ENCODE measurements around the gene HINFP.

Gene HINFP

GRCh38 chr11:119121008-119121810 lies at the start of gene HINFP:
HINFP (plus strand) TSS chr11:119121580; CDS start chr11:119126945, 5,365 bp downstream.
- TF ChIP-seq EP300 (IDR thresholded peaks at IDR 0.05; ENCODE audit: borderline replicate concordance) (no peak), EGR1 (IDR thresholded peaks at IDR 0.05) (peak; percentile 86), MAX (IDR thresholded peaks at IDR 0.05) (peak; percentile 97), CREB1 (IDR thresholded peaks at IDR 0.05; ENCODE audit: low read depth) (0 out of 2 replicates have a peak, but pooled peaks have one; percentile 20), CEBPB (IDR thresholded peaks at IDR 0.05) (no peak), RAD21 (IDR thresholded peaks at IDR 0.05; ENCODE audit: low read depth) (no peak), TAF1 (IDR thresholded peaks at IDR 0.05; ENCODE audit: low read depth) (peak; percentile 62), TEAD4 (IDR thresholded peaks at IDR 0.05) (no peak), USF1 (IDR thresholded peaks at IDR 0.05) (peak; percentile 97), REST (IDR thresholded peaks at IDR 0.05; ENCODE audit: low read depth) (no peak)

- TF ChIP-seq REST (IDR thresholded peaks at IDR 0.05; ENCODE audit: low read depth): no peak
- no peak for TF ChIP-seq RAD21 (IDR thresholded peaks at IDR 0.05; ENCODE audit: low read depth)
- TF ChIP-seq TCF12 (IDR thresholded peaks at IDR 0.05; ENCODE audit: low read depth): no peak
- TF ChIP-seq EGR1 (IDR thresholded peaks at IDR 0.05): no peak
- TF ChIP-seq CREB1 (IDR thresholded peaks at IDR 0.05; ENCODE audit: low read depth): no peak
Observed at GRCh38 chr11:119077839-119078238, 43.5 kb upstream of the HINFP start.

GRCh38 chr11:119078675-119079420 lies 42.5 kb upstream of the HINFP start:
- no peak for TF ChIP-seq RAD21 (IDR thresholded peaks at IDR 0.05; ENCODE audit: low read depth)
- no peak for TF ChIP-seq MAX (IDR thresholded peaks at IDR 0.05)
- no peak for TF ChIP-seq CEBPB (IDR thresholded peaks at IDR 0.05)
- TF ChIP-seq TAF1 (IDR thresholded peaks at IDR 0.05; ENCODE audit: low read depth): no peak
- TF ChIP-seq TEAD4 (IDR thresholded peaks at IDR 0.05): no peak
- TF ChIP-seq TCF12 (IDR thresholded peaks at IDR 0.05; ENCODE audit: low read depth): no peak
- TF ChIP-seq NFIC (IDR thresholded peaks at IDR 0.05): no peak
- no peak for TF ChIP-seq YY1 (IDR thresholded peaks at IDR 0.05; ENCODE audit: low read depth)
- TF ChIP-seq EGR1 (IDR thresholded peaks at IDR 0.05): no peak

- no peak for TF ChIP-seq YY1 (IDR thresholded peaks at IDR 0.05; ENCODE audit: low read depth)
- TF ChIP-seq MAX (IDR thresholded peaks at IDR 0.05): no peak
- no peak for TF ChIP-seq CREB1 (IDR thresholded peaks at IDR 0.05; ENCODE audit: low read depth)
- TF ChIP-seq TCF12 (IDR thresholded peaks at IDR 0.05; ENCODE audit: low read depth): no peak
- TF ChIP-seq USF1 (IDR thresholded peaks at IDR 0.05): no peak
- TF ChIP-seq TAF1 (IDR thresholded peaks at IDR 0.05; ENCODE audit: low read depth): no peak
- TF ChIP-seq TEAD4 (IDR thresholded peaks at IDR 0.05): no peak
- TF ChIP-seq NFIC (IDR thresholded peaks at IDR 0.05): no peak
- no peak for TF ChIP-seq RAD21 (IDR thresholded peaks at IDR 0.05; ENCODE audit: low read depth)
- no peak for TF ChIP-seq FOXM1 (IDR thresholded peaks at IDR 0.05; ENCODE audit: borderline replicate concordance, low read depth)
- TF ChIP-seq EP300 (IDR thresholded peaks at IDR 0.05; ENCODE audit: borderline replicate concordance): no peak
Observed at GRCh38 chr11:119081682-119082260, 39.6 kb upstream of the HINFP start.

GRCh38 chr11:119084663-119085436 lies 36.5 kb upstream of the HINFP start, which contains the start of gene HMBS:
HMBS (plus strand) TSS chr11:119084881; CDS start chr11:119085034, 153 bp downstream.
- TF ChIP-seq USF1 (IDR thresholded peaks at IDR 0.05) (peak; percentile 70), MAX (IDR thresholded peaks at IDR 0.05) (peak; percentile 92), EP300 (IDR thresholded peaks at IDR 0.05; ENCODE audit: borderline replicate concordance) (no peak), CREB1 (IDR thresholded peaks at IDR 0.05; ENCODE audit: low read depth) (peak; percentile 82), NFIC (IDR thresholded peaks at IDR 0.05) (no peak), ZBTB7A (IDR thresholded peaks at IDR 0.05; ENCODE audit: low read depth) (no peak), EGR1 (IDR thresholded peaks at IDR 0.05) (no peak), TEAD4 (IDR thresholded peaks at IDR 0.05) (0 out of 2 replicates have a peak, but pooled peaks have one; percentile 36), TCF12 (IDR thresholded peaks at IDR 0.05; ENCODE audit: low read depth) (peak; percentile 64; the same call in 1 of the 2 replicates), CEBPB (IDR thresholded peaks at IDR 0.05) (peak; percentile 90), TAF1 (IDR thresholded peaks at IDR 0.05; ENCODE audit: low read depth) (peak; percentile 74)
